NCI-H2081 (cell line): Measurements from ENCODE around the gene FAM90A1.
"Not testable (repeated sequence)": the region's sequence is repeated elsewhere in the genome, so short reads cannot be mapped to it uniquely, and the experiment has no call there.

Source experiments
- DNase-seq, 2 experiments: peaks; one replicate each; lab custom pipeline; 2025; lab: John Stamatoyannopoulos, UW

Gene FAM90A1

GRCh38 chr12:8233935-8234495 is 6.6 kb upstream of the FAM90A1 start:
- not testable (repeated sequence) for DNase-seq

GRCh38 chr12:8233300-8233855 is 6.0 kb upstream of the FAM90A1 start:
- not testable (repeated sequence) for DNase-seq

- DNase-seq = peak; percentile 5 to 22
These were observed 4.5 kb upstream of the FAM90A1 start for GRCh38 chr12:8231666-8232608.

- not testable (repeated sequence) for DNase-seq
These were observed 3.6 kb upstream of the FAM90A1 start for GRCh38 chr12:8231049-8231448.

GRCh38 chr12:8229486-8229885 is 2.1 kb upstream of the FAM90A1 start:
- DNase-seq = not testable (repeated sequence)

GRCh38 chr12:8228607-8229006 is 1.2 kb upstream of the FAM90A1 start:
- DNase-seq = not testable (repeated sequence)

GRCh38 chr12:8227732-8228077 is 287 bp upstream of the FAM90A1 start:
- not testable (repeated sequence) for DNase-seq

- no peak for DNase-seq
These were observed 1.1 kb downstream of the FAM90A1 start for GRCh38 chr12:8226355-8226754.

GRCh38 chr12:8224782-8225181 is 2.6 kb downstream of the FAM90A1 start:
- not testable (repeated sequence) for DNase-seq

GRCh38 chr12:8223646-8224045 is 3.8 kb downstream of the FAM90A1 start:
- not testable (repeated sequence) for DNase-seq

- not testable (repeated sequence) for DNase-seq
These were observed 5.1 kb downstream of the FAM90A1 start for GRCh38 chr12:8222303-8222702.

- not testable (repeated sequence) for DNase-seq
These were observed 5.6 kb downstream of the FAM90A1 start for GRCh38 chr12:8221844-8222243.

- DNase-seq = not testable (repeated sequence)
These were observed 6.0 kb downstream of the FAM90A1 start for GRCh38 chr12:8221375-8221774.

GRCh38 chr12:8218711-8219382 is 8.6 kb downstream of the FAM90A1 start:
- DNase-seq = peak in 1 of 2 experiments; percentile 5

GRCh38 chr12:8197685-8198308 is 29.6 kb downstream of the FAM90A1 start:
- not testable (repeated sequence) for DNase-seq

- not testable (repeated sequence) for DNase-seq
These were observed 39.3 kb downstream of the FAM90A1 start for GRCh38 chr12:8188088-8188487.

- not testable (repeated sequence) for DNase-seq
These were observed 43.2 kb downstream of the FAM90A1 start for GRCh38 chr12:8184206-8184605.

GRCh38 chr12:8183346-8183745 is 44.1 kb downstream of the FAM90A1 start:
- DNase-seq = not testable (repeated sequence)

GRCh38 chr12:8182923-8183322 is 44.5 kb downstream of the FAM90A1 start:
- not testable (repeated sequence) for DNase-seq

- DNase-seq = not testable (repeated sequence)
These were observed 46.1 kb downstream of the FAM90A1 start for GRCh38 chr12:8181271-8181670.

- peak; percentile 25 to 30 for DNase-seq
These were observed 47.3 kb downstream of the FAM90A1 start for GRCh38 chr12:8179989-8180585.
